Fibroblast of lung (primary cell): Measurements from ENCODE around the gene RAB8B. TPM values are rescaled to one million over a fixed set of nuclear protein-coding genes. Genes with fewer than 3 reads are reported as not detected.

ENCODE experiments used
- DNase-seq, 2 donors: peaks; one replicate each; pipeline versions ENCODE4 v3.0.0 to v3.0.0-alpha.2; 2010; ENCODE audit warnings: low read depth in 2 of 2
- H2AFZ ChIP-seq: 2 replicates; pipeline ENCODE4 v1.5.1; 2012; ENCODE audit warnings: low read length, control low read depth, inconsistent platforms
- H3K27ac ChIP-seq: 2 replicates; pipeline ENCODE4 v1.5.1; 2011; ENCODE audit warnings: low read length, control low read depth; ENCODE audit not compliant: insufficient read depth
- H3K27me3 ChIP-seq: 2 replicates; pipeline ENCODE4 v1.5.1; 2011; ENCODE audit warnings: mild to moderate bottlenecking, low read length; ENCODE audit not compliant: control insufficient read depth, insufficient read depth
- H3K36me3 ChIP-seq: 2 replicates; pipeline ENCODE4 v1.5.1; 2011; ENCODE audit warnings: low read length; ENCODE audit not compliant: control insufficient read depth, insufficient read depth
- H3K4me1 ChIP-seq: 2 replicates; pipeline ENCODE4 v1.5.1; 2011; ENCODE audit warnings: low read length; ENCODE audit not compliant: control insufficient read depth, insufficient read depth; ENCODE audit errors: extremely low read depth
- H3K4me2 ChIP-seq: 2 replicates; pipeline ENCODE4 v1.5.1; 2011; ENCODE audit warnings: low read length, control low read depth; ENCODE audit not compliant: insufficient read depth; ENCODE audit errors: extremely low read depth
- H3K4me3 ChIP-seq, 4 experiments: fragments of 200-600 bp in 1 of 4; sonication (generic) in 1 of 4; replicated peaks in 1 of 4; 2 replicates each; pipeline ENCODE4 v1.5.1; 2011 to 2016; ENCODE audit warnings: low read length in 4 of 4, low read depth in 3 of 4, mild to moderate bottlenecking in 3 of 4, control low read depth in 2 of 4, inconsistent platforms in 1 of 4, mixed read lengths in 1 of 4; ENCODE audit not compliant: insufficient read depth in 1 of 4; ENCODE audit errors: control extremely low read depth in 1 of 4
- H3K79me2 ChIP-seq: 2 replicates; pipeline ENCODE4 v1.5.1; 2012; ENCODE audit warnings: mild to moderate bottlenecking, low read length, inconsistent platforms; ENCODE audit not compliant: control insufficient read depth, insufficient read depth
- H3K9ac ChIP-seq: 2 replicates; pipeline ENCODE4 v1.5.1; 2011; ENCODE audit warnings: mild to moderate bottlenecking, low read length, control low read depth; ENCODE audit not compliant: insufficient read depth
- H3K9me3 ChIP-seq: 2 replicates; pipeline ENCODE4 v1.5.1; 2012; ENCODE audit warnings: low read depth, low read length; ENCODE audit not compliant: control insufficient read depth, insufficient read depth
- H4K20me1 ChIP-seq: 2 replicates; pipeline ENCODE4 v1.5.1; 2011; ENCODE audit warnings: low read length; ENCODE audit not compliant: control insufficient read depth, insufficient read depth; ENCODE audit errors: extremely low read depth
- CTCF ChIP-seq, 2 donors: IDR thresholded peaks in 1 of 2; conservative IDR thresholded peaks in 1 of 2; 1 replicate in 1 of 2; 2 replicates in 1 of 2; pipeline ENCODE4 v1.5.1; 2011 to 2012; ENCODE audit warnings: low read length in 2 of 2, control low read depth in 1 of 2, inconsistent platforms in 1 of 2, low read depth in 1 of 2, mild to moderate bottlenecking in 1 of 2
- EZH2 ChIP-seq: IDR thresholded peaks from 2 replicates; pipeline ENCODE4 v1.5.1; 2012; ENCODE audit warnings: low read length, control low read depth, mild to moderate bottlenecking; ENCODE audit errors: missing control alignments
- polyA plus RNA-seq, 2 donors: library from polyadenylated mRNA; depleted of rRNA in 1 of 2; stranded (reverse) in 1 of 2; unstranded in 1 of 2; fragments of >200 nt; gene quantifications; 2 replicates each; pipeline ENCODE4 v1.2.1, GENCODE V29; 2011 to 2012; ENCODE audit warnings: missing spikeins in 1 of 2
- total RNA-seq: library from RNA; depleted of rRNA; stranded (reverse); fragments of >200 nt; gene quantifications from 2 replicates; pipeline ENCODE4 v1.2.1, GENCODE V29; 2014

The RAB8B gene
- total and polyA plus RNA-seq, 2 donors (not counting 1 experiment from before 2014, with no cell fraction given), result 107 to 111 TPM

GRCh38 chr15:63312286-63312685, 122.9 kb downstream of the RAB8B start:
- no peak for TF ChIP-seq CTCF (conservative IDR thresholded peaks at IDR 0.05 in 1 of 2, IDR thresholded peaks at IDR 0.05 in 1 of 2; ENCODE audit: low read depth in 1 of 2, low read length in 2 of 2)
- TF ChIP-seq EZH2, result no peak
- no peak overlapping the region for H3K4me3 ChIP-seq
- DNase-seq, result no peak
- H2AFZ ChIP-seq, result no peak overlapping the region
- no peak overlapping the region for H3K27ac ChIP-seq
- no peaks in the 10 kb centered on the region for H4K20me1 ChIP-seq
- H3K4me1 ChIP-seq, result no peaks in the 10 kb centered on the region
- no peak overlapping the region for H3K4me2 ChIP-seq
- H3K36me3 ChIP-seq, result no peaks in the 10 kb centered on the region
- no peaks in the 10 kb centered on the region for H3K27me3 ChIP-seq
- no peak overlapping the region for H3K9ac ChIP-seq
- no peaks in the 10 kb centered on the region for H3K79me2 ChIP-seq
- no peaks in the 10 kb centered on the region for H3K9me3 ChIP-seq

- no peak overlapping the region for H3K4me2 ChIP-seq
- H3K4me3 ChIP-seq, result no peak overlapping the region
- no peak overlapping the region for H3K27ac ChIP-seq
- no peak overlapping the region for H2AFZ ChIP-seq
- no peak overlapping the region for H3K9ac ChIP-seq
- H3K79me2 ChIP-seq, result no peaks in the 10 kb centered on the region
- H4K20me1 ChIP-seq, result no peaks in the 10 kb centered on the region
- no peaks in the 10 kb centered on the region for H3K36me3 ChIP-seq
- no peaks in the 10 kb centered on the region for H3K27me3 ChIP-seq
- TF ChIP-seq CTCF (conservative IDR thresholded peaks at IDR 0.05 in 1 of 2, IDR thresholded peaks at IDR 0.05 in 1 of 2; ENCODE audit: low read depth in 1 of 2, low read length in 2 of 2) (no peak), EZH2 (no peak)
- no peaks in the 10 kb centered on the region for H3K4me1 ChIP-seq
- H3K9me3 ChIP-seq, result no peaks in the 10 kb centered on the region
- DNase-seq, result no peak
Measured at GRCh38 chr15:63313825-63314224, 124.4 kb downstream of the RAB8B start.

GRCh38 chr15:63314409-63314808, 125.0 kb downstream of the RAB8B start:
- no peaks in the 10 kb centered on the region for H3K36me3 ChIP-seq
- H3K27me3 ChIP-seq, result no peaks in the 10 kb centered on the region
- no peak overlapping the region for H3K27ac ChIP-seq
- H3K9me3 ChIP-seq, result no peaks in the 10 kb centered on the region
- H3K79me2 ChIP-seq, result no peaks in the 10 kb centered on the region
- H2AFZ ChIP-seq, result no peak overlapping the region
- no peak for DNase-seq
- TF ChIP-seq CTCF (conservative IDR thresholded peaks at IDR 0.05 in 1 of 2, IDR thresholded peaks at IDR 0.05 in 1 of 2; ENCODE audit: low read depth in 1 of 2, low read length in 2 of 2) (no peak), EZH2 (no peak)
- H3K4me1 ChIP-seq, result no peaks in the 10 kb centered on the region
- no peak overlapping the region for H3K9ac ChIP-seq
- no peaks in the 10 kb centered on the region for H4K20me1 ChIP-seq
- no peak overlapping the region for H3K4me3 ChIP-seq
- H3K4me2 ChIP-seq, result no peak overlapping the region

Other genes starting within 250 kb of the RAB8B start
- gene TPM1, start 146.9 kb upstream of the RAB8B start, total RNA-seq, result 224 and 279 TPM in 2 replicates
- 515 and 1,732 TPM in 2 replicates for gene TPM1, start 146.9 kb upstream of the RAB8B start, polyA plus RNA-seq
- 22.6 and 29.2 TPM in 2 replicates for gene LACTB, start 67.7 kb upstream of the RAB8B start, total RNA-seq
- 39.2 and 42.8 TPM in 2 replicates for gene LACTB, start 67.7 kb upstream of the RAB8B start, polyA plus RNA-seq
- gene RPS27L, start 32.1 kb upstream of the RAB8B start, total RNA-seq, result 400 and 482 TPM in 2 replicates
- 402 and 481 TPM in 2 replicates for gene RPS27L, start 32.1 kb upstream of the RAB8B start, polyA plus RNA-seq
- 15.4 and 32.2 TPM in 2 replicates for gene APH1B, start 88.0 kb downstream of the RAB8B start, total RNA-seq
- gene APH1B, start 88.0 kb downstream of the RAB8B start, polyA plus RNA-seq, result 21.9 and 23.5 TPM in 2 replicates
- 41.9 and 48.4 TPM in 2 replicates for gene CA12, start 192.2 kb downstream of the RAB8B start, total RNA-seq
- gene CA12, start 192.2 kb downstream of the RAB8B start, polyA plus RNA-seq, result 30.6 and 42.3 TPM in 2 replicates